ENCODE data around the gene PTS. TPM values are rescaled to one million over a fixed set of nuclear protein-coding genes. Genes with fewer than 3 reads are reported as not detected.
A peak's percentile ranks its signal among the peaks of the same experiment; 100 is the strongest.

The PTS gene
- polyA plus RNA-seq, 3 donors, result 11.8 to 25.0 (median 14.0) TPM

DNA sequence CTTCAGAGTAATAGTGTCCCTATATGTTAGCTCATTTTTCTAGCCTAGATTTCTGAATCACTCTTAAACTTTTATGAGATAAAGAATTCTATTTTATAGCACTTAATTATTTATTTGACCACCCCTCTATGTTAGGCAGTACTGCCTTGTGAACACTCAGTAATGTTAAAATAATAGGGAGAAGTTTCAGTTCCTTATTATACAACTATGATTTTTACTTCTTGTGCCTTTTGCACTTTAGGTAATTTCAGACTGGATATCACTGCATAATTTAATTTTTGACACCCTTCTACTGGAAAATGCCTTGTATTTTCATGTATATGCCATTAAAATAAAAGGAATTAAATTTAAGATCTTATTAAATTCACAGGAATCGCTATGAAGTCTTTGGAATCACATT, 47.8 kb upstream of the PTS start:
- peak in 1 of 3 donors; percentile 33 for DNase-seq
- Histone ChIP-seq H3K9me3 (replicated peaks in 1 of 2; ENCODE audit: control insufficient read depth in 1 of 2, insufficient read depth in 1 of 2, low read length in 2 of 2) (no peaks in the 10 kb centered on the region), H3K36me3 (replicated peaks in 1 of 2; ENCODE audit: control insufficient read depth in 1 of 2, insufficient read depth in 2 of 2, low read length in 2 of 2) (no peaks in the 10 kb centered on the region), H3K79me2 (ENCODE audit: insufficient read depth, low read length) (no peaks in the 10 kb centered on the region), H3K27me3 (ENCODE audit: control insufficient read depth in 2 of 2, insufficient read depth in 2 of 2, low read length in 2 of 2) (no peaks in the 10 kb centered on the region), H4K20me1 (ENCODE audit: insufficient read depth, low read length) (no peaks in the 10 kb centered on the region), H3K9ac (ENCODE audit: insufficient read depth, low read length, poor library complexity, severe bottlenecking) (no peak overlapping the region), H2AFZ (ENCODE audit: insufficient read depth, low read depth, low read length, poor library complexity, severe bottlenecking) (no peak overlapping the region), H3K4me1 (ENCODE audit: control insufficient read depth in 1 of 2, insufficient read depth in 2 of 2, low read length in 2 of 2) (peaks cover 30 to 33% of the 10 kb centered on the region in 2 donors), H3K4me2 (replicated peaks; ENCODE audit: extremely low read depth, low read length, poor library complexity, severe bottlenecking) (peak overlapping the region; percentile 64), H3K27ac (ENCODE audit: low read depth in 1 of 2, low read length in 2 of 2) (peak overlapping the region in 1 of 2 donors; percentile 66), H3K4me3 (replicated peaks in 1 of 3; ENCODE audit: low read depth in 2 of 3, low read length in 3 of 3) (peak overlapping the region in 1 of 3 experiments; percentile 60)
- Mint-ChIP-seq H3K4me1 (peaks cover 35% of the 10 kb centered on the region), H3K36me3 (no peaks in the 10 kb centered on the region), H3K27me3 (ENCODE audit: low read depth in 3 of 3) (peaks cover 0 to 2% (median 2%) of the 10 kb centered on the region in 3 donors), H3K9me3 (peaks cover 0 to 1% (median 0%) of the 10 kb centered on the region in 7 donors), H3K27ac (peak overlapping the region in 4 of 7 donors; percentile 78 to 90 (median 82)), H3K4me3 (no peak overlapping the region)
- TF ChIP-seq CTCF (IDR thresholded peaks at IDR 0.05), result no peak
- intact Hi-C loops (cut with micrococcal nuclease), result loop anchor here (2.0 to 10.0 kb wide), 3 partner anchors 14 to 66 kb away; partner anchors contain the start of genes IL18 (in 1 of the 2) and PTS (in 1 of the 2)
- no CpG with 5 or more reads among the region's 1 CpG for WGBS (ENCODE audit: insufficient coverage)

DNA sequence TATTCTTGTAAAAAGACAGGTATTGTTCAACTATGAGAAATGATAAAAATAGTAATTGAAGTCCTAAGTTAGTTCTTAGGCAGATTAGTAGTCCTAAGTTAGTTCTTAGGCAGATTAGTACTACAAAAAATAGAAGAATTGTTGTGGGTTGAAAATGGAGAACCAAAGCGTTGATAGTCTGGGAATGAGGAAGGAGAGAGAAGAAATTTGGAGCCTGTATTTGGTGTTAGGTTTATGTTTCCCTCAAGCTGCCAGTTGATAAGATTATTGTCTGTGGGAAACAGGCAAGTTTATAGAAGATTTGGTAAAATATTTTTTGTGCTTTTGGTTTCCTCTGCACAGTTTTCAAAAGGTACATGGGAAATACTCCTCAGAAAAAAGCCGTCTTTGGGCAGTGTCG, 47.3 kb upstream of the PTS start:
- DNase-seq, result peak in 1 of 3 donors; percentile 20
- TF ChIP-seq CTCF (IDR thresholded peaks at IDR 0.05), result no peak
- Histone ChIP-seq H3K4me2 (replicated peaks; ENCODE audit: extremely low read depth, low read length, poor library complexity, severe bottlenecking) (peak overlapping the region; percentile 64), H3K9ac (ENCODE audit: insufficient read depth, low read length, poor library complexity, severe bottlenecking) (no peak overlapping the region), H4K20me1 (ENCODE audit: insufficient read depth, low read length) (no peaks in the 10 kb centered on the region), H3K36me3 (replicated peaks in 1 of 2; ENCODE audit: control insufficient read depth in 1 of 2, insufficient read depth in 2 of 2, low read length in 2 of 2) (no peaks in the 10 kb centered on the region), H3K9me3 (replicated peaks in 1 of 2; ENCODE audit: control insufficient read depth in 1 of 2, insufficient read depth in 1 of 2, low read length in 2 of 2) (no peaks in the 10 kb centered on the region), H3K27me3 (ENCODE audit: control insufficient read depth in 2 of 2, insufficient read depth in 2 of 2, low read length in 2 of 2) (no peaks in the 10 kb centered on the region), H2AFZ (ENCODE audit: insufficient read depth, low read depth, low read length, poor library complexity, severe bottlenecking) (no peak overlapping the region), H3K79me2 (ENCODE audit: insufficient read depth, low read length) (no peaks in the 10 kb centered on the region), H3K27ac (ENCODE audit: low read depth in 1 of 2, low read length in 2 of 2) (peak overlapping the region; percentile 66 to 67), H3K4me3 (replicated peaks in 1 of 3; ENCODE audit: low read depth in 2 of 3, low read length in 3 of 3) (peak overlapping the region in 1 of 3 experiments; percentile 60), H3K4me1 (ENCODE audit: control insufficient read depth in 1 of 2, insufficient read depth in 2 of 2, low read length in 2 of 2) (peaks cover 30 to 33% of the 10 kb centered on the region in 2 donors)
- 3% methylated on average over 3 of the region's 3 CpGs for WGBS (ENCODE audit: insufficient coverage)
- Mint-ChIP-seq H3K4me3 (peak overlapping the region in 1 of 2 donors; percentile 54), H3K27me3 (ENCODE audit: low read depth in 3 of 3) (peaks cover 0 to 2% (median 2%) of the 10 kb centered on the region in 3 donors), H3K27ac (peak overlapping the region; percentile 8 to 90 (median 82)), H3K4me1 (peaks cover 35% of the 10 kb centered on the region), H3K36me3 (no peaks in the 10 kb centered on the region), H3K9me3 (peaks cover 0 to 1% (median 0%) of the 10 kb centered on the region in 7 donors)
- intact Hi-C loops (cut with micrococcal nuclease), result loop anchor here (2.0 to 10.0 kb wide), 3 partner anchors 14 to 67 kb away; partner anchors contain the start of genes IL18 (in 1 of the 2) and PTS (in 1 of the 2)

Data from CD14-positive monocyte (primary cell).